Glomerular endothelial cell (primary cell): Measurements from ENCODE around the gene KISS1R. TPM values are rescaled to one million over a fixed set of nuclear protein-coding genes. Genes with fewer than 3 reads are reported as not detected.
"Not testable (repeated sequence)": the region's sequence is repeated elsewhere in the genome, so short reads cannot be mapped to it uniquely, and the experiment has no call there.

Source experiments
- DNase-seq: peaks from one replicate; pipeline ENCODE4 v3.0.0-alpha.2; 2011; ENCODE audit warnings: low read depth, low spot score; ENCODE audit errors: extremely low read depth
- total RNA-seq: library from RNA; depleted of rRNA; stranded (reverse); fragments of >200 nt; gene quantifications from 2 replicates; pipeline ENCODE4 v1.2.3, GENCODE V29; 2015

KISS1R gene
- 0.12 TPM in 1 of 2 replicates, not detected in the other for total RNA-seq

DNA sequence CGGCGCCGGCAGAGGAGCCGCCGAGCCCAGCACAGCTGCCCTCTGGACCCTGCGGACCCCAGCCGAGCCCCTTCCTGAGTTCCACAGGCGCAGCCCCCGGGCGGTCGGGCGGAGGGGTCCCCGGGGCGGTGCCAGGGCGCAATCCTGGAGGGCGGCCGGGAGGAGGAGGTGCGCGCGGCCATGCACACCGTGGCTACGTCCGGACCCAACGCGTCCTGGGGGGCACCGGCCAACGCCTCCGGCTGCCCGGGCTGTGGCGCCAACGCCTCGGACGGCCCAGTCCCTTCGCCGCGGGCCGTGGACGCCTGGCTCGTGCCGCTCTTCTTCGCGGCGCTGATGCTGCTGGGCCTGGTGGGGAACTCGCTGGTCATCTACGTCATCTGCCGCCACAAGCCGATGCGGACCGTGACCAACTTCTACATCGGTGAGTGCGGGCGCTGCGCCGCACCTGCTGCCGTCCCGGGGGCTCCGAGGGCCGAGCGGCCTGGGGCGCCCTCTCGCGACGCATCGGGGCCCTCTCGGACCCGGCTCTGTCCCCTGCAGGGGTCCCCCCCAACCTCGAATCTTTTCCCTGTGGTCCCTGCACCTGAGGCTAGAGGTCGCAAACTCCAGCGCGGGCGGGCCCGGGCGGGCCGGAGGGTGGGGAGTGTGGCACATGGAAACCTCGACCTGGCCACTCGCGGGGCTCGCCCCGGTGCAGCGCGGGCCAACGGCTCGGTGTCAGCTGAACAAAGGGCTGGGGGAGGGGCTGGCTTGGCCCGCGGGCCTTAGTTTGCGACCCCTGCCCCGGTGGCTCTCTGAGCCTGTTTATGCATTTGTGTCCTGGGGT is at the start of gene KISS1R:
Gene KISS1R, plus strand, starts transcription at position 11 of the 829 bp plus-strand sequence. Its CDS starts 170 bp downstream, at position 181.
- no peak for DNase-seq

DNA sequence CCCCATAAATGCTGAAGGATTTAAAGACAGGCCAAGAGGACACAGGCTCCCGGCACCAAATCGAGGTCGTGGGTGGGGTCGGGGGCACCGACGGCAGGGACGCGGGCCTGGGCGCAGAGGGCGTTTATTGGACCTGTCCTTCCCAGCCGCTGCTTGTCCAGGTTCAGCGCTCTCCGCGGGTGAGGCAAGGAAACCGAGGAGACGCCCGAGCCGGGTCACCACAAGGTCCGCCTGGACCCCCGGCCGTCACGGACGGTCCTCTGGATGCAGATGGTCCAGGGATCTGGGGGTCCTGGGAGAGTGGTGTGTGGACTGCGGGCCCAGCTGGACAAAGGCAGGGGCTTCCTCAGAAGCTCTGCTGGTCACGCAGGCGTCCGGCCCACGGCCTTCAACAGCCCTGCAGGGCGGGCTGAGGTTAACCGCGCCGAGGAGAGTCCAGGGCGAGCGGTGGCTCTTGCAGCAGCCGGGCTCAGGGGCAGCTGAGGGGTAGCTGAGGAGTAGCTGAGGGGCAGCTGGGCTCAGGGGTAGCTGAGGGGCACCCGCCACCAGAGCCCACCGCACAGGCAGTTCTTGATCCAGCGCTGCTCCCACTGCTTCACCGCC is 49.2 kb upstream of the KISS1R start:
- DNase-seq: no peak

DNA sequence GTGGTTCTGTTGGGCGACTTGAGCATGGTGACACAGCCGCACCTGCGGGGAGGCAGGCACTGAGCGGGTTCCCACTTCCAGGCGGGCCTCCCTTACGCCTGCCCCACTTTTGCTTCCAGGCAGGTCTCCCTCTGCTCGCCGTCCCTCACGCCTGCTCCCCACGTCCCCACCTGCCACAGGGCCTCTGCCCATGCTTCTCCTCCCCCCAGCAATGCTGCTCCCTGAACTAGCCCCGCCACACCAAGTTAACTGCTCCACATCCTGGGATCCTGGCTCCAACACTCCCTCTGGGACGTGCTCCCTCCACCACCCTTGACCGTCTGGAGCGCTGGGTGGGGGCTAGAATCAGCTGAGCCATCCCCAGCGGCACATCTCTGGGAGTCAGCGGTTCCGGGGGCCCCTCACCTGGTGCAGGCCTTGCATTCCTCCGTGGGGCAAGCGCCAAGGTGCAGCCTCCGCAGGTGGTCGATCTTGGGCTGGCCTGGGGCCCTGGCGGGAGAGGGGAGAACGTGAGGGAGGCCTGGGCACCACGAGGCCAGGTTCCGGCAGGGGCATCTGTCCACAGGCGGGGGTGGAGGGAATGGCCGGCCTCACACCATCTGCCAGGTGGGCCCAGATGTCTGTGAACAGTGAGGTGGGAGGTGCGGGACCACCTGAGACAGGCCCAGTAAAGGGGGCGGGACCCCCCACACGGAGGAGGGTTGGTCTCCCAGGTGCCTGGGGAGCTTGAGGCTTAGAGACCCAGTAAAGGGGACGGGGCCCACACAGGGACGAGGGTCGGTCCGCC is 48.5 kb upstream of the KISS1R start:
- no peak for DNase-seq

DNA sequence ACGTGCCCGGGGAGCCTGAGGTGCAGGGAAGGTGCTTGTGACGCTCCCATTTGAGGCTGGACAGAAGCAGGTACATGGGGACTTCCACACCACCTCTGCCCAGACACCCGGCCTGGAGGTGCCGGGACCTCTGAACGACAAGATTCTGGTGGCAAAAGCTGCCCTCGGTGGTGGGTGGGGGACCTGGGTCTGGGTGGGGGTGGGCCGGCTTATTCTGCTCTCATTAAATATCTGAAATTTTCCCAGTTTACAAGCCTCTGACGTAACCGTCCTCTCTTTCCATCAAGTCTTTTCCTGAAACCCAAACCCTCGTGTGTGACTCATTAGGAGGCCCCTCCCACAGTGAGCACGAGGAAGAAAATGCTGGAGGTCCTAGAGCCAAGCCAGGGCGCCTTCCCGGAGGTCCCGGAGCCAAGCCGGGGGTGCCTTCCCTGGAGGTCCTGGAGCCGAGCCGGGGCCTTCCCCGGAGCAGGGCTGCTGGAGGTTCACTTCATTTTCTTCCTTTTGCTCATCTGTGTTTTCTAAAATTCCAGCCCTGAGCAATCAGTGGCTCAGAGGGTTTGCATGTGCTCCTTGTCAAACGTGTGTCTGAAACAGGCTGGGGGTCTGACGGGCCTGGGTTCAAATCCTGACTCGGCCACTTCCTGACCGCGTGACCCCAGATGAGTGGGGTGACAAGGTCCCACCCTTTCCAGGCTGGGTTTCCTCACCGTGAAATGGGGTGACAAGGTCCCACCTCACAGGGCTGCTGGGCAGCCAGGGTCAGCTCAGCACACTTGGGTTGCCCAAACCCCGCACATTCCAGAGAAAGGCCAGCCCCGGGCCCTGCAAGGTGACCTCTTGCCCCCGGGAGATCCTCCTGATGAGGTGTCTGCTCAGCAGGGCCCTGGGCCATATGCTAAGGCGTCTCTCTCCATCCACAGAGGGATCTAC is 47.6 kb upstream of the KISS1R start:
- peak; percentile 42 for DNase-seq

DNA sequence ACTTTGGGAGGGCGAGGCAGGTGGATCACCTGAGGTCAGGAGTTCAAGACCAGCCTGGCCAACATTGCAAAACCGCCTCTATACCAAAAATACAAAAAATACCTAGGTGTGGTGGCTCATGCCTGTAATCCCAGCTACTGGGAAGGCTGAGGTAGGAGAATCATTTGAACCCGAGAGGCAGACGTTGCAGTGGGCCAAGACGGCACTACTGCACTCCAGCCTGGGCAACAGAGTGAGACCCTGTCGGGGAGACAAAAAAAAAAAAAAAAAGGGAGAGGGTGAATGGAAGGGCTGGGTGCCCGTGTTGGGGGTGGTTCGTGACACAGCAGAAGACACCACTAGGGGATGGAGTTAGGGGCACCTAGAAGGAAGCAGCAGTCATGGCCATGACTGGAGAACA is 46.8 kb upstream of the KISS1R start:
- DNase-seq: no peak

DNA sequence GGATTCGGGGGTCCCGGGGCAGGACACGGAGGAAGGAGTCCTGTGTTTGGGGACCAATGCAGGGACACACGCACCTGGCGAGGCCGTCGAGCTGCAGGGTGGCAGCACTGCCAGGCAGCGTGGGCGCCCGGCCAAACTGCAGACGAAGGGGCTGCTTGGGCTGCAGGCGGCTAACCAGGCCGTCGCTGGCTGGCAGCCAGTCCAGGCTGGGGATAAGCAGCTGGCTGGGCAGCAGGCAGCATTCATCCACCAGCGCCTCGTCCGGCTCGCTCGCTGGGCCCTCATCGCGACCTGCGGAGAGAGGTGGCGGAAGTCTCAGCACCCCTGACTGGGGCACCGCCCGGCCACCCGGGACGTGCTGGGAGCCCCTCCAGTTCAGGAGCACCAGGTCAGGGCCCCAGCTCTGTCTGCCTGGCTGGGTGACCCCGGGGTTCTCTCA is 46.2 kb upstream of the KISS1R start:
- no peak for DNase-seq

DNA sequence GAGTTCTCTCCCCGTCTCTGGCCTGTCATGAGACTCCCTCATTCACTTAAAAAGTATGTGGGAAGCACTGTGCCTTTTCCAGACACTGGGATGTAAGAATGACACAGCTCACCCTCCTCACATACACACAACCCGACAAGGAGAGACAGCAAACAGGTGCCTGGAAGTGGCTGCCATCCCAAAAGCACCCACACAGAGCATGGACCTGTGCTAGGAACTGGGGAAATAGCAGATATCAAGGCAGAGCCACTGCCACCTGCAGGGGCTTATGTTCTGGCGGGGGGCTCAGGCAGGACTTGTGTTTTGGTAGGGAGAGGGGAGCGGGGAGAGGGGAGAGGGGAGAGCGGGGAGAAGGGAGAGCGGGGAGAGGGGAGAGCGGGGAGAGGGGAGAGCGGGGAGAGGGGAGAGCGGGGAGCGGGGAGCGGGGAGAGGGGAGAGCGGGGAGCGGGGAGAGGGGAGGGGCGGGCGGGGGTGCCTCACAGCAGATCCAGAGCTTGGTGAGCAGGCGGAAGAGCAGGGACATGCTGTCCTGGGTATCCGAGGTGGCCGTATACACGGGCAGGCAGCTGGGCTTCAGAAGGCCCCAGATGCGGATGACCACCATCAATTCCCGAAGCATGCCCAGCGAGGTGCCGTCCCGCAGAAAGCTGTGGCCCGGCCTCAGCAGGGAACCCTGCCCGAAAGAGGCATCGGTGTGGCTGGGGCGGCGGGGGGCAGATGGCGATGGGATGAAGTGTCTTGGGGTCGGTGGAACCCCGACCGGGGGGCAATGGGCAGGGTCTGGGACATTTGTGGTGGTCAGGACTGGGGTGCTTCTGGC is 45.5 kb upstream of the KISS1R start:
- no peak for DNase-seq

DNA sequence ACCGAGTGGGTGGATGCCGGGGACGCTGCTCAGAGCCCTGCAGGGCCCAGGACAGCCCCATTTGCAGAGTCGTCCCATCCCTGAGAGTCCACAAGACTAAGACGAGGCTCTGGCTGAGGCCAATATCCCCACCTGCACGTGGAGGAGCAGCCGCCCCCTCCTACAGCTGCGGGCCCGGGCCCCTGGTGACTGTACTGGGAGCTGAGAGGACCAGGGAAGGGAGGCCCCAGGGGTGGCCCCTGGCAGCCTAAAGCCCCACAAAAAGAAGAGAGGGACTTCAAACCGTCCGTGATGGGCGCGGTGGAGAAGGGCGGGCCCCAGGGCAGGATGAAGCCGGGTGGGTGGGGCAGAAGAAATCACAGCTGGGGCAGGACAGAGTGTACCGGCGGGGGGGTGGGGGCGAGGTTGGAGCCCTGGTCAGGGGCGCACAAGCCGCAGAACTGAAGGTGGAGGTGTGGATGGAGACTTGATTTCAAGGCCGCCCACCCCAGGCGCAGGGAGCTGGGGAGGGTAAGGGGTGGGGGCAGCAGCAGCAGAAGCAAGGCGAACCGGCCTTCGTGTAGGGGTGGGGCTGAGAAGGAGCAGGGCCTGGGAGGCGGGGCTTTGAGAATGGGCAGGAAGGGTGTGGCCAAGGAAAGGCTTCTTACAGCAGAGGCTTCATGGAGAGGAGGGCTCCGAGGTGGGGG is 44.7 kb upstream of the KISS1R start:
- no peak for DNase-seq

DNA sequence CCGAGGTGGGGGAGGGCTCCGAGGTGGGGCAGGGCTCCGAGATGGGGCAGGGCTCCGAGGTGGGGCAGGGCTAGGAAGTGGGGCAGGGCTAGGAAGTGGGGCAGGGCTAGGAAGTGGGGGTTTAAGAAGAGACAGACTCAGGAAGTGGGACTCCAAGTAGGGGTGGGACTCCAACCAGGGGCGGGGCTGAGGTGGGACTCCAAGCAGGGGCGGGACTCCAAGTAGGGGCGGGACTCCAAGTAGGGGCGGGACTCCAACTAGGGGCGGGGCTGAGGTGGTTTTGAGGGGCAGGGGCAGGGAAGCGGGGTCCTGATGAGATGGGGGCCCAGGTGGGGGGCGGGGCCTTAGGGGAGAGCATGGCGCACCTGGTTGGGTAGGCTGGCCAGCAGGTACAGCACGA is 44.0 kb upstream of the KISS1R start:
- DNase-seq: no peak

DNA sequence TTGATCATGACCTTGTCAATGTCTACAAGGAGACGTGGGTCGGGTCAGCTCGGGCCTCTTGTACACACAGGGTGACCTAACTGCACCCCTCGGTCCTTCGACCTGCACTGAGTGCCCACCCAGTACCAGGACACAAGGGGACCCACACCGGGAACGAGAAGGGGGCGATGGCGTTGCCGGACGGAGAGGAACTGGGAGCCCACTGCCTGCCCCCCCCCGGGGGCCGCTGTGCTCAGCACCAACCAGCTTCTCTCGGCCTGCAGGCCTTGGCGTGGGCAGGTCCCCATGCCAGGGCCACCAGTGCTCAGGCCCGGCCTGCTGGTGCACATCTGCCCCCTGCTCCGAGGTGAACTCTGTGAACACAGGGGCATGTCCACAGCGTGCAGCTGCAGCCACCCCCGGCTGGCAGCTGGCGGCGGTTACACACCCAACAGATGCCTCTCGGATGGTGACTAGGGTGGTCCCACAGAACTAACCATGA is 43.5 kb upstream of the KISS1R start:
- no peak for DNase-seq

DNA sequence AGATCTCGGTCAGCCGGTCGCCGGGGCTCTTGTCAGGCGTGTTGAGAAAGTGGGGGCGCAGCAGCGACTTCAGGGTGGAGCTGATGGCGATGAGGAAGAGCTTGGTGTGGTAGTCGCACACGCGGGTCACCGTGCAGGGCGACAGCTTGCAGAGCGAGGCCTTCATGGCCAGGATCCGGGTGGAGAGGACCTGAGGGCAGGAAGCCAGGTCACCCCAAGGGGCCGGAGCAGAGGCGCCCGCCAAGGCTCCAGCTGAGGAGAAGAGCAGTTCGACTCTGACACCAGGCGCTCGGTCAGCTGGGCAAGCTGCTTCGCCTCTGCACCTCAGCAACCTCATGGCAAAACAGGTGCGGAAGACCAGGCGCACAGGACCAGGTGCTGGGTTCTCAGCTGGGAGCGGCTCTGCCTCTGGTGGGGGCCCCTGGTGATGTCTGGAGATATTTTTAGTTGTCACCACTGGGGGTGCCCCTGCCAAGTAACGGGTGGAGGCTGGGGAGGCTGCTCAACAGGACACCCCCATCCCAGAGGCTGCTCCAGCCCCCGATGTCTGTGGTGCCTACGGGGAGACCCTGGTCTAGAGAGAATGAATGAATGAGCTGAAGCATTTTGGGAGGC is 41.8 kb upstream of the KISS1R start:
- DNase-seq: no peak

DNA sequence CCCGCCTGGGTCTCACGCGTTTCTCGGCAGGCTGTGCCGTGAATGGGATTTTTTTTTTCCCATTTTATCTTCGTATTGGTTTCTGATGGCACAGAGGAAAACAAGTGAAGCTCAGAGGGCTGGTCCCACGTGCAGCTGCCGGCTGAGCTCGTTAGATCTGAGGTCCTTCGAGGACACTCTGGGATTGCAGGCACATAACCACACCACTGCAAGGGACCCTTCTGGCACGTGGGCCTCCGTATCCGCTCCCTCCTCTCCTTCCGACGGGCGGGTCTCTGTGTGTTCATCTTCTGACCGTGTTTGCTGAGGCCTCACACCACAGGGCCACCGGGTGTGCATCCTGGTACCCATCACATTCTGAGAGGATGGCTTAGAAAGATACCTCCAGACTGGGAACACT is 41.0 kb upstream of the KISS1R start:
- DNase-seq: no peak

DNA sequence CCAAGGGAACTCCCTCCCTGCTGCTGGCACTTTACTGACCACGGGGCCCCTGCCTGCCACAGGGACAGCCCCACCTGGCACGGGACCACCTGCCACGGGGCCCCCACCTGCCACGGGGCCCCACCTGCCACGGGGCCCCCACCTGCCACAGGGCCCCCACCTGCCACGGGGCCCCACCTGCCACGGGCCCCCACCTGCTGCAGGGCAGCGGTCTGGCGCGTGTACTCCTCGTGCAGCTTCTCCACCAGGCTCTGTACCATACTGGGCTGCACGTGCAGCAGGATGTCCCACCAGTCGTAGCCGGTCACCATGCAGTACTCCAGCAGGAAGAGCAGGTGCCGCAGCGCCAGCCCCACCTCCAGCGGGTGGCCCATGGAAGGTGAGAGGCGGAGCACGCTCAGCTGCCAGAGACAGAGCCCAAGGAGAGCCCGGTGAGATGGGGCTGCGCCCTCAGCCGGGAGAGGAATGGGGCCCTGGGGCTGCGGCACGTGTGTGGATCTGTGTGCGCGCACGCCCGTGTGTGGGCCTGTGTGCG is 40.3 kb upstream of the KISS1R start:
- no peak for DNase-seq

DNA sequence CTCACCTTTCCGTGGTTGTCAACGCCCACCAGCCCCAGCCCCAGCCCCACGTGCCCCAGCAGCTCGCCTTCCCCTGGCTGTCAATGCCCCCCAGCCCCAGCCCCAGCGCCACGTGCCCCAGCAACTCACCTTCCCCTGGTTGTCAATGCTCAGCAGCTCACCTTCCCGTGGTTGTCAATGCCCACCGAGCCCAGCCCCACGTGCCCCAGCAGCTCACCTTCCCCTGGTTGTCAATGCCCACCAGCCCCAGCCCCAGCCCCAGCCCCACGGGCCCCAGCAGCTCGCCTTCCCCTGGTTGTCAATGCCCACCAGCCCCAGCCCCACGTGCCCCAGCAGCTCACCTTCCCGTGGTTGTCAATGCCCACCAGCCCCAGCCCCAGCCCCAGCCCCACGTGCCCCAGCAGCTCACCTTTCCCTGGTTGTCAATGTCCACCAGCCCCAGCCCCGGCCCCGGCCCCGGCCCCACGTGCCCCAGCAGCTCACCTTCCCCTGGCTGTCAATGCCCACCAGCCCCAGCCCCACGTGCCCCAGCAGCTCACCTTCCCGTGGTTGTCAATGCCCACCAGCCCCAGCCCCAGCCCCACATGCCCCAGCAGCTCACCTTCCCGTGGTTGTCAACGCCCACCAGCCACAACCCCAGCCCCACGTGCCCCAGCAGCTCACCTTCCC is 39.0 kb upstream of the KISS1R start:
- DNase-seq: not testable (repeated sequence)

DNA sequence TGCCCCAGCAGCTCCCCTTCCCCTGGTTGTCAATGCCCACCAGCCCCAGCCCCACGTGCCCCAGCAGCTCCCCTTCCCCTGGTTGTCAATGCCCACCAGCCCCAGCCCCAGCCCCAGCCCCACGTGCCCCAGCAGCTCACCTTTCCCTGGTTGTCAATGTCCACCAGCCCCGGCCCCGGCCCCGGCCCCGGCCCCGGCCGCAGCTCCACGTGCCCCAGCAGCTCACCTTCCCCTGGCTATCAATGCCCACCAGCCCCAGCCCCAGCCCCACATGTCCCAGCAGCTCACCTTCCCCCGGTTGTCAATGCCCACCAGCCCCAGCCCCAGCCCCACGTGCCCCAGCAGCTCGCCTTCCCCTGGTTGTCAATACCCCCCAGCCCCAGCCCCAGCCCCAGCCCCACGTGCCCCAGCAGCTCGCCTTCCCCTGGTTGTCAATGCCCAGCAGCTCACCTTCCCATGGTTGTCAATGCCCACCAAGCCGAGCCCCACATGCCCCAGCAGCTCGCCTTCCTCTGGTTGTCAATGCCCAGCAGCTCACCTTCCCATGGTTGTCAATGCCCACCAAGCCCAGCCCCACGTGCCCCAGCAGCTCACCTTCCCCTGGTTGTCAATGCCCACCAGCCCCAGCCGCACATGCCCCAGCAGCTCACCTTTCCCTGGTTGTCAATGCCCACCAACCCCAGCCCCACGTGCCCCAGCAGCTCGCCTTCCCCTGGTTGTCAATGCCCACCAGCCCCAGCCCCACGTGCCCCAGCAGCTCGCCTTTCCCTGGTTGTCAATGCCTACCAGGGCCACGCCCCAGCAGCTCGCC is 38.2 kb upstream of the KISS1R start:
- DNase-seq: not testable (repeated sequence)

DNA sequence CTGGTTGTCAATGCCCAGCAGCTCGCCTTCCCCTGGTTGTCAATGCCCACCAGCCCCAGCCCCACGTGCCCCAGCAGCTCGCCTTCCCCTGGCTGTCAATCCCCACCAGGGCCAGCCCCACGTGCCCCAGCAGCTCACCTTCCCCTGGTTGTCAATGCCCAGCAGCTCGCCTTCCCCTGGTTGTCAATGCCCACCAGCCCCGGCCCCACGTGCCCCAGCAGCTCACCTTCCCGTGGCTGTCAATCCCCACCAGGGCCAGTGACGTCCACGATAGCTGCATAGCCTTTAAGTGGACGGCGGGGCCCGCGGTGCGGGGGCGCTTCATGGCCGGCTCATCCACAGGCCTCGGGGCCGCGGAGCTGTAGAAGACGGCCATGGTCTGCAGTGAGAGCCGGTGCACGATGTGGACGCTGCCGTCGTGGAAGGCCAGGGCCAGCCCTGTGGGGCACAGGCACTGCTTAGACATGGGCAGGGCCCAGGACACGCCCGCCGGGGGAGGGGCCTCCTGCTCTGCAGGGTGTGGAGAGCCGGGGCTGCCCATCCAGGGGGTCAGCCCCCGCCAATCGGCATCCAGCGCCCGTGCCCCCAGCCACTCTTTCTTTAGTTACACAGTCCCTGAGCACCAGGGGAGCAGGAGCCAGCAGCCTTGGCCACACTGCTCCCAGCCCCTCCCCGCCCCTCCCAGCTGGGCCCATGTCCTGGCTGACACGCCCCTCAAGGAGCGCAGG is 37.3 kb upstream of the KISS1R start:
- no peak for DNase-seq
